Fibroblast of skin of right quadriceps (primary cell): ENCODE data around the gene SARDH.
"Not testable (repeated sequence)": the region's sequence is repeated elsewhere in the genome, so short reads cannot be mapped to it uniquely, and the experiment has no call there.

ENCODE experiments used
- DNase-seq: peaks from one replicate; pipeline ENCODE4 v3.0.0-alpha.2; 2013

SARDH gene

DNA sequence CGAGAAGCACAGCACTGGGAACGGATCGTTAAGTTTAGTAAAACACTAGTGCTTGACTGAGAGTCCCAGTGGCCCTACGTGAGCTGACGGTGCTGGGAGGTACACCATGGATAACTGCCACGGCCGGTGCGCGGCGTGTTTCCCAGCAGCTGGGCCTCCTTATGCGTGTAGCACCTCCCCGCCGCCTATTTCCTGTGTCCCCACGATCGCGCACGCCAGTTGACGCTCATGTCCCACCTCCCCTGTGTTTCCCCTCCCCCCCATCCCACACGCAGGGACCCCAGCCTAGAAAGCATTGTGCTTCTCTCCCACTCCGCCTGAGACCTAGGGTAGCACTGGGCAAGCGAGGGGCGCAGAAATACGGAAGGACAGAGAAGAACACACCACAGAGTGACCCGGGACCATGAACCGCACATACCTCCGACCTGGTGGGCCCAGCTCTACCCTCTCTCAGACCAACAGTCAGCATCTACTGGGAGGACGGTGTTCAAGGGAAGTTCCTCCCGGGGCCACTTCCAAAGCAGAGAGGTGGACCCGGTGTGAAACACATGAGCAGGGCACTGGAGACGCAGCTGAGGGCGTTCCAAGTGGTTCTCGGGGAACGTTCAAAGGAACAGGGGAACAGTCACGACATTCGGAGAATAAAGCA lies 56.4 kb downstream of the SARDH start:
- DNase-seq: no peak

- no peak for DNase-seq
Measured at GRCh38 chr9:133680976-133681657, 57.0 kb downstream of the SARDH start.

DNA sequence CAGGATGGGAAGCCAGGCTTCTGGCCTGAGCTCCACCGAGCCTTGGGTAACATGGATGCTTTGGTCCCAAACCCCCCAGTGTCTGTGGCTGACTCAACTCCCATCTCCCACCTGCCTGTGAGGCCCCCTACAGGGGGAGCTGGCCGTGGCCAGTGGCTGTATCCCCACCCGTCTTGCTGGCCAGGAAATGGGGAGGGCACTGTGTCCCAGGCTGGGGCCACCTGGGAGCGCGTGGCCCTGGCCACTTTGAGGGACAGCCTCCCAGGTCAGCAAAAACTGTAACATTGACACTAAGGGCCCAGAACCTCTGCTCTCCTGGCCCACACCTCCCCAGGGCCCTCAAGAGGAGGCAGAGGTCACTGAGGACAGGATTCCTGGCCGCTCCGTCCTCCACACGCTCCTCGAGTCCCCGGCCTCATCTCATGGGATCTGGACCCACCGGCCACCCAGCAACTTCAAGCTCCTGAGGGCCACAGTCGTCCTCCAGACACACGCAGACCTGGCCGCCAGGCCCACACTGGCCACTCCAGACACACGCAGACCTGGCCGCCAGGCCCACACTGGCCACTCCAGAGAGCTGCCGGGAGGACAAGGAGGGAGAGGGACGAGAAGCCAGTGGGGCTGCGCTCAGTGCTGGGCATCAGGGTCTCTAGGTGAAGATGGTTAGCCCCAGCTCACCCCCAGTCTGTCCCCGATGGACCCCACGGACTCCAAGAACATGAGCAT lies 57.7 kb downstream of the SARDH start:
- no peak for DNase-seq

GRCh38 chr9:133679466-133680061 lies 58.6 kb downstream of the SARDH start:
- DNase-seq: no peak

DNA sequence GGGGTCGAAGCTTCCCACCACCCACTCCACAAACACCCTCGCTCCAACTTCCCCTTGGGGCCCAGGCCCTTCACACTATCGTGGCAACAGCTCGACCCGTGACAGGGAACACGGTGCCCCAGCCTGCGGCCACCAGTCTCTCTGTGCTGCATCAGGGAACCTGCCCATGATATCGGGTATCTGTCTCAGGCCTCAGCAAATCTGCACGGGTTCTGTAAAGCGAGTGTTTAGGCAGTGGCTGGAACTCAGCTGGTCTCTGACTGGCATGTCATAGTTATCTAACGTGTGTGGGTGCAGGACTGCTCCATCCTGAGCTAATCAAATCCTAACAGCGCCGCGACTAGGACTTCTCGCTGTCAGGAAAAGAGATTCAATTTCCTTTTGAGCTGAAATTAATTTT lies 59.1 kb downstream of the SARDH start:
- no peak for DNase-seq

DNA sequence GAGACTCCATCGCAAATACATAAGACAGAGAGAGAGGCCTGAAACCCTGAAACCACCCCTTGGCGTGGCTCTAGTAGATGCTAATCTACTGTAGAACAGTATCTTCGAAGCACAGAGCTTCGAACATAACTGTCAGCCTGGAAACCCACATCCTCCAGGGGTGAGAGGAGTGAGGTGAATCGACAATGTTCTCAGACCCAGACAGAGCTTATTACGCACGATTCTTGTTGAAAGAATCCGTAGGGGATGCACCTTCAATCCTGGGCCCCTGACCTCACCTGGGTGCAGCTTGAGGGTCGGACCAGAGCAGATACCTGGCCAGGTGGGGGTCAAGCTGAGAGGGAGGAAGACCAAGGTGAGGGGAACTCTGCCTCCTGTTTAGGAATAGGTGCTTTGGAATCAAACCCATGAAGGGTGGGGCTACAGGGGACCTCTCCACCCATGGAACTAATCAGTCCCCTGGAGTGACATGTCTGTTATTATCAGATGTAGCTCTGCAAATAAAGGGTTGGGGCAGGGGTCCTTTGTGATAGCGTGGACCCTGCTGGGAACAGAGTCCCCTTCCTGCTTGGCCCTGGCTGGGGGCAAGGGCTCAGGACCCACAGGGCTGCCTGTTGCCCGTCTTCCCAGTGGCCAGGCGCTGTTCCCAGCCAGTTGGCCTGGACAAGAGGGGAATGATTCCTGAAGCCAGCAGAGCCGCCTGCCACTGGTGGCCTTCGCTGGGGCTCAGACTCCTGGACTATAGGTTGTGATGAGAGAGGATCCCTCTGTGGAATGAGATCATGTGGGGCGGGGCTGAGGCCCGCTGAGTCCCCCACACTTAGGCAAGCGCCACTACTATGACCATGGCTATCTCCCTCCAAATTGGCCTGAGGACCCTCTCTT lies 60.8 kb downstream of the SARDH start:
- no peak for DNase-seq

- DNase-seq: no peak
Measured at GRCh38 chr9:133676450-133676849, 61.7 kb downstream of the SARDH start.

- DNase-seq: not testable (repeated sequence)
Measured at GRCh38 chr9:133675796-133676195, 62.4 kb downstream of the SARDH start.

DNA sequence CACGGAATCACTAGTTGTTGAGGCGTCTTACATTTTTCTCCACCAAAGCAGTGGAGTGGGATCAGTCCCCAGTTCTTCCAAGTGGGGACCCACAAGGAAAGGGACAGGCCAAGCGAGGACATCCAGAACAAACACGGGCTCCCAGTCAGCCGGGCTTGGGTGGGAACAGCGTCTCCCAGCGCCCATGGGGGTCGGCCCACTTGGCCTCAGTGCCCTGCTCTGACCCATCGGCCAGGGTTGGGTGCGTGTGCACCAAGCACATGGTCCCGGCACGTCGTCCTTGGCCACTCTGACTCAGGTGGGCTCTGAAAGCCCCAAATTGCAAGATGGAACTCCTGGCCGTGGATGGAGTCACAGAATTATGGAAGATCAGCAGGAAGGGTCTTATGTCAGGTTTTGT lies 64.1 kb downstream of the SARDH start:
- DNase-seq: no peak

DNA sequence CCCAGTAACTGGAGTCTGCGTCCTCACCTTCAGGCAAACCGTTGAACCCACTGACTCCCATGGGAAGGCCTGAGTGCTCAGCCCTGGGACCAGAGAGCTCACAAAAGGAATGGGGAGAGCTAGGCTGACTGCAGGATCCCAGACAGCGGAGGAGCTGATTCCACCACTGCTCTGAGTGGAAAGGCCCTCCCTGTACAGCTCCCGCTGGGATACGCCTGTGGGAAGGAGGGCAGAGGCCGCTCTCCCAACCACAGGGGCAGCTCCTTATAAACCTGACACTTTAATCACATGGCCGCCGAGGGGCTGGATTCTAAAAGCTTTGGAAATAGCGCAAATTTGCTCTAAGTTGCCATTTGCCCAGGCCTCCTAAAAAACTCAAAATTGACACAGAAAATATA lies 64.9 kb downstream of the SARDH start:
- DNase-seq: no peak

DNA sequence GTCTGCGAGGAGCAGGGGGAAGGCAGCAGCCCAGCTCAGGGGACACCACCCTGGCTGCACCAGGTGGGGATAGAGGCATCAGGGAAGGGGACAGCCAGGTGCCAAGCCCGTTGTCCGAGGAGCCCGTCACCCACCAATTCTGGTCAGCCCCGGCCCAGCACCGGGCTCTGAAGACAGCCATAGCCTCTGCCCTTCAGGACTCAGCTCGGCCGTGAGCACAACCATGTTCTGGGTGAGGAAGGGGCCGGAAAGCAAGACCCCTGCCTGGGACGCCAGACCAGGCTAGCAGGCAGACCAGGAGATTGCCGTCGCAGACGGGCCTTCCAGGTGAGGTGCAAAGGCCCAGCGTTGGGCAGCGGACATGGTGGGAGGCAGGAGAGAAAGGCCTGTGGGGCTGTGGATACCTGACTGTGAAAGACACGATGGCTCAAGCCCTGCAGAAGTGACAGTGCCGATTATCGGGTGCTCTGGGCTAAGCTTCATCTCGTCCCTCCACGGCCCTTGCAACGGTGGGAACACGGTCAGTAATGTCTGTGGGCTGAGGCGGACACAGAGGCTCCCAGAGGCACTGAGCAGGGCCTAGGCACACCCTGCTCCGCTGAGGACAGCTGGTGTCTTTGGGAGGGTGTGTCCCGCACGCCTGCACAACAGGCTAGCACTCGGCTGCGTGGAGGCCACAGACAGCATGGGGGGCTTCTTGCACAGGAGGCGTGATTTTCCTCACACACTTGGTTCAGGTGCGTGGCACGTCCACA lies 65.5 kb downstream of the SARDH start:
- DNase-seq: no peak

DNA sequence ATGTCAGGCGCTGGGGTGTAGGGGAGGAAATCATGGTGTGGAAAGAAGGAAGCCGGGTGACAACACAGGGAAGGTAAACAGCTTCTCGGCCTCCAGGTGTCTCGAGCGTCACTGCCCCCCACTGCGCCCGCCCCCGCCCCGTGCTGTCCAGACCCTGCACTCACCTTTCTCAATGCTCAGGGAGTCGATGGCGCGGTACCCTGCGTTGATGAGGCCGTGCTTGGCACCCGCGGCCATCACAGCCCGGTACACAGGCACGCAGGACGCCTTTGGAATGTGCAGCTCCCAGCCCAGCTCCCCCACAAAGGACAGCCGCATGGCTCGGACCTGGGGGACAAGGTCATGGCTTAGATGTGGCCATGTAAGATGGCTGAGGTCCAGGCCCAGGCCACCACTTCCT lies 66.8 kb downstream of the SARDH start:
- no peak for DNase-seq

DNA sequence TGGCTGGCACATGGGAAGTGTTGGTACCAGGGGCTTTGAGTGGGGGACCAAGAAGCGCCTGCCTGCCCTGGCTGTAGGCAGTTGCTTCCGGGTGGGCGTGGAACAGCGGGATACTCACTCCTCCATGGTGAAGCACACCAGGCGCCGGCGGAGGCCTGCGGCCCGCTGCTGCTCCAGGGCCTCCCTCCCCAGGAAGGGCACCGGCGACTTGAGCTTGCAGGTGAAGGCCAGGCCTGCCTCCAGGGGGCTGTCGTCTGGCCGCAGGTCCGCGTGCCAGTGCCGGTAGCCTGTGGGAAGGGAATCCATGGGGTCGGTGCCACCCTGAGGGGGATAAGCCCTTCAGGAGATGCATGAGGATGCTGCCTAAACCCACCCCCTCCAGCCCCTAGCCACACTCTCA lies 67.7 kb downstream of the SARDH start:
- no peak for DNase-seq

DNA sequence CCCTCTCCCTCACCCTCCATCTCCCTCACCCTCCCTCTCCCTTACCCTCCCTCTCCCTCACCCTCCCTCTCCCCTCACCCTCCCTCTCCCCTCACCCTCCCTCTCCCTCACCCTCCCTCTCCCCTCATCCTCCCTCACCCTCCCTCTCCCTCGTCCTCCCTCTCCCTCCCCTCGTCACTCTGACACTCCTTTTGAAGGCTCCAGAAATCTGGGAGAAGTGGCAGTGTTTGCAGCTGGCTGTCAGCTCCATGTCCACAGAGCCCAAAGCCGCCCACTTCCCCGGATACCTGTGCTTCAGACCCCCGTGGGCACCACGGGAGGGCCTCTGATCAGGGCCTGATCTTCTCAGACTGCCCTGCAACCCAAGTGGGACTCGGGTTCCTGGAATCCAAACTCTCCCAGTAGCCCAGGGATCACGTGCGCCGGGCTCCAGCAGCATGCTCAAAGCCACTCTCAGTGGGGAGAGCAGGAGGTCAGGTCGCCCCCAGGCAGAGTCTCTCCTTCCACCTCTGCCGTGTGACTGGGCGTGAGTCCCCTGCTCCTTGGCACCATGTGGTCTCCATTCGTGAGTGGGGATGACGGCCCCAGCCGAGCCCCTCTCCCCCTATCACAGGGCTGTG lies 68.9 kb downstream of the SARDH start:
- DNase-seq: no peak

DNA sequence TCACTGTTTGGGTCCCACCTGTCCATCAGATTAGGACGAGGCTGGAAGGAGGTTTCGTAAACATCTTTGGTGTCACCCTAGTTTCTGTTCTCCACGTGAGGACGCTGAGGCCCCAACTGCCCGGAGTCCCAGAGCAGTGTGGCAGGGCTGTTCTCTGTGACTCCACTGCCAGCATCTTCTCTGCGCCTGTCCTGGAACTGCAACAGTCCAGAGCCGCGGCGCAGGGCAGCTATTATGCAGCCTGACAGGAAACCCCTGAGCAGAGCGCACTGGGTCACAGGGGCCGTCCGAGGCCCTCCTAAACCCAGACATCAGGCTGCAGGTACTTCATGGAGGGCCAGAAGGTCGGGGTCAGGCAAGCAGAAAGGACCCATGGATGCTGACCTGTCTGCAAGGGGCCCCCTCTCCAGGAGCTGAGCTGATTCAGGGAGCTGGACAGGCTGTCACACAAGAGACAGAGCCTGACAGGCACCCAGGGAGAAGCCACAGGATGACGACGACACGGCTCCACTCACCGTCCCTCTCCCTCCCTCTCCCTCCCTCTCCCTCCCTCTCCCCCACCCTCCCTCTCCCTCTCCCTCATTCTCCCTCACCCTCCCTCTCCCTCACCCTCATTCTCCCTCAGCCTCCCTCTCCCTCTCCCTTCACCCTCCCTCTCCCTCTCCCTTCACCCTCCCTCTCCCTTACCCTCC lies 70.2 kb downstream of the SARDH start:
- DNase-seq: no peak

GRCh38 chr9:133666845-133667244 lies 71.3 kb downstream of the SARDH start:
- DNase-seq: no peak

DNA sequence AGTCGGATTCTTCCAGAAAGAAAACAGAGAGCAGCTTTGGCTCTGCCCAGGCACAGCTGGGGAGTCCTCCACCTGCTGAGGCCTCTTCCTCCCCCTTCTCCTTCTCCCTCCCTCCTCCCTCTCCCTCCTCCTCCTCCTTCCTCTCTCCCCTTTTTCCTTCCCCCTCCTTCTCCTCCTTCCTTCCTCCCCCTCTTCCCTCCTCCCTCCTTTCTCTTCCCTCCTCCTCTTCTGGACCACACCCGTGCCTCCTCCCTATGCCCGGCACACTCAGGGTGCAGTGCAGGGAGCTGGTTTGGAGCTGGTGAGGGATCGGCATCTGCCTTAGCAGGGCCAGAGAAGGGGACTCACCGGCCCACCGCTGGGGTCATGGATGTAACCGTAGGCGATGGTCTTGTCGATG lies 71.8 kb downstream of the SARDH start:
- DNase-seq: no peak

DNA sequence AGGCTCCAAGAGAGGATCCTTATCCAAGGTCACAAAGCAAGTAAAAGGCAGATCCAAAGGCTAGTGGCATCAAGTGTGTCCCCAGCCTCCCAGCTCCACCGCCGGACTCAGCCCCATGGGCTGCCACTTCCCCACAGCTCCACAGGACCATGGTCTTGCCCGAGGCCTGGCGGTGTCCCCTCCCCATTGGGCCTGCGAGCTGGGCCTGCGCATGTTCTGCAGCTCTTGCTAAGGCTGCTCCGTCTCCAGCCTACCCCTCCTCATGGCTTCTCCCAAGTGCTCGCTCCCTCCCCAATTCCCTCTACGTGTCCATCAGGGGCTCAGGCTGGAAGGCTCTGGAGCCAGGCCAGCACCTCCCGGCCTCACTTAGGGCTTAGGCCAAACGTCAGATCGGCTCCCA lies 72.6 kb downstream of the SARDH start:
- DNase-seq: no peak

GRCh38 chr9:133665096-133665495 lies 73.1 kb downstream of the SARDH start:
- DNase-seq: no peak

- DNase-seq: no peak
Measured at GRCh38 chr9:133664173-133665050, 73.7 kb downstream of the SARDH start.
